C4-2B (cell line): Measurements from ENCODE around the gene TUBB2A.

Experiments
- ZFX ChIP-seq: fragments of 450-650 bp; IDR thresholded peaks from 2 replicates; pipeline ENCODE4 v1.6.1; 2017
- TF ChIP-seq, protein P1 (sequence below): fragments of 450-650 bp; conservative IDR thresholded peaks from 2 replicates; pipeline ENCODE4 v1.5.1; 2017; ENCODE audit warnings: mild to moderate bottlenecking

DNA sequence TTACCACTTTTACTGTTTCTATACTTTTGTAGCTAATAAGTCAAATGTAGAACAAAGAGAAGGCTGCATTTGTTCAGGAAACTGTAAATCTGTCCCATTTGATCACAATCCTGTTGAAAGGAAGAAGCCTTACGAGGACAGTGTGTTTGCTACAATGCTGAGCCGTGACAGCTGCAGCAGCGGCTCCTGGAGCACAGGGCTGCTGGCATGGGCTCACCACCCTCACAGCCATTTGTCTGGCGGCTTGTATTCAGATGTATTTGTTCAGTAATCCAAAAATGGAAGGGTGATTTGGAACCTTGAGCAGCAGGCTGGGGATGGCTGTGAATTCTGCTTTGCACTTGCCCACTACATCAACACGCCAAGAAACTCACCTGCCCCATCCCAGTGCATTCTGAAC, 5.7 kb downstream of the TUBB2A start:
- TF ChIP-seq, protein P1, sequence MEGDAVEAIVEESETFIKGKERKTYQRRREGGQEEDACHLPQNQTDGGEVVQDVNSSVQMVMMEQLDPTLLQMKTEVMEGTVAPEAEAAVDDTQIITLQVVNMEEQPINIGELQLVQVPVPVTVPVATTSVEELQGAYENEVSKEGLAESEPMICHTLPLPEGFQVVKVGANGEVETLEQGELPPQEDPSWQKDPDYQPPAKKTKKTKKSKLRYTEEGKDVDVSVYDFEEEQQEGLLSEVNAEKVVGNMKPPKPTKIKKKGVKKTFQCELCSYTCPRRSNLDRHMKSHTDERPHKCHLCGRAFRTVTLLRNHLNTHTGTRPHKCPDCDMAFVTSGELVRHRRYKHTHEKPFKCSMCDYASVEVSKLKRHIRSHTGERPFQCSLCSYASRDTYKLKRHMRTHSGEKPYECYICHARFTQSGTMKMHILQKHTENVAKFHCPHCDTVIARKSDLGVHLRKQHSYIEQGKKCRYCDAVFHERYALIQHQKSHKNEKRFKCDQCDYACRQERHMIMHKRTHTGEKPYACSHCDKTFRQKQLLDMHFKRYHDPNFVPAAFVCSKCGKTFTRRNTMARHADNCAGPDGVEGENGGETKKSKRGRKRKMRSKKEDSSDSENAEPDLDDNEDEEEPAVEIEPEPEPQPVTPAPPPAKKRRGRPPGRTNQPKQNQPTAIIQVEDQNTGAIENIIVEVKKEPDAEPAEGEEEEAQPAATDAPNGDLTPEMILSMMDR, result no peak
- TF ChIP-seq ZFX, result no peak
